ENCODE results near the gene FEZF1. TPM values are rescaled to one million over a fixed set of nuclear protein-coding genes. Genes with fewer than 3 reads are reported as not detected.

The FEZF1 gene
- total and polyA plus RNA-seq, 2 of the 4 experiments (the other 2 are of a cell fraction) = not detected

- Histone ChIP-seq H3K4me2 (ENCODE audit: low read depth, low read length) (no peak overlapping the region), H3K23ac (ENCODE audit: low read depth, low read length) (no peak overlapping the region), H3K9me3 (ENCODE audit: control insufficient read depth, insufficient read depth, low read length) (peaks cover 2% of the 10 kb centered on the region; the same call in 1 of the 2 replicates), H2AK9ac (replicated peaks; ENCODE audit: low read depth, low read length, poor library complexity) (no peak overlapping the region), H3K9ac (ENCODE audit: low read depth, low read length) (no peak overlapping the region), H4K91ac (ENCODE audit: insufficient read depth, low read depth, low read length) (no peak overlapping the region), H2BK15ac (ENCODE audit: low read depth, low read length) (no peak overlapping the region), H2AK5ac (ENCODE audit: low read depth, low read length) (no peak overlapping the region), H3K4ac (ENCODE audit: low read depth, low read length) (no peak overlapping the region), H2BK5ac (ENCODE audit: low read depth, low read length, poor library complexity, severe bottlenecking) (no peak overlapping the region), H2BK120ac (ENCODE audit: low read depth, low read length) (no peak overlapping the region), H4K20me1 (ENCODE audit: insufficient read depth, low read length) (no peaks in the 10 kb centered on the region), H3K56ac (ENCODE audit: extremely low read depth, insufficient read depth, low read length) (no peak overlapping the region), H3K36me3 (ENCODE audit: control insufficient read depth, insufficient read depth, low read length) (no peaks in the 10 kb centered on the region), H2BK20ac (ENCODE audit: low read depth, low read length) (no peak overlapping the region), H3K27ac (ENCODE audit: insufficient read depth, low read length) (no peak overlapping the region), H4K5ac (ENCODE audit: low read depth, low read length) (no peak overlapping the region), H2AFZ (replicated peaks; ENCODE audit: low read length, poor library complexity) (no peak overlapping the region), H3K79me1 (ENCODE audit: low read depth in 1 of 2, low read length in 2 of 2) (no peaks in the 10 kb centered on the region), H3K4me1 (ENCODE audit: control insufficient read depth, insufficient read depth, low read length) (no peaks in the 10 kb centered on the region), H3K4me3 (ENCODE audit: insufficient read depth, low read depth, low read length) (no peak overlapping the region), H3K9me1 (ENCODE audit: insufficient read depth, low read length) (no peaks in the 10 kb centered on the region), H3K18ac (ENCODE audit: low read depth, low read length) (no peak overlapping the region), H3K14ac (replicated peaks; ENCODE audit: low read depth, low read length) (no peak overlapping the region), H4K8ac (ENCODE audit: low read depth in 2 of 2, low read length in 2 of 2) (no peak overlapping the region), H3K27me3 (ENCODE audit: control insufficient read depth, insufficient read depth, low read length) (peaks cover 71% of the 10 kb centered on the region)
- in situ Hi-C loops (cut with MboI; ENCODE audit: low sequenced_read_pairs) (no loop called here), dilution Hi-C loops (cut with HindIII; ENCODE audit: low sequenced_read_pairs, unreplicated experiment) (no loop called here), intact Hi-C loops (cut with micrococcal nuclease) (no loop called here)
- DNase-seq (no peak), ATAC-seq (ENCODE audit: low read depth) (no peak)
- POLR2A ChIA-PET (ENCODE audit: unreplicated experiment) = no interaction called here
- CTCF ChIA-PET = no interaction called here
- no TSS peak for BruUV-seq (replicated peaks)
- 13% methylated on average over 9 of the region's 34 CpGs; no CpG with 5 or more reads in 1 of the 2 experiments for WGBS, 2 experiments (ENCODE audit: extremely low coverage in 2 of 2, insufficient read length in 1 of 2)
- TF ChIP-seq, protein P1, sequence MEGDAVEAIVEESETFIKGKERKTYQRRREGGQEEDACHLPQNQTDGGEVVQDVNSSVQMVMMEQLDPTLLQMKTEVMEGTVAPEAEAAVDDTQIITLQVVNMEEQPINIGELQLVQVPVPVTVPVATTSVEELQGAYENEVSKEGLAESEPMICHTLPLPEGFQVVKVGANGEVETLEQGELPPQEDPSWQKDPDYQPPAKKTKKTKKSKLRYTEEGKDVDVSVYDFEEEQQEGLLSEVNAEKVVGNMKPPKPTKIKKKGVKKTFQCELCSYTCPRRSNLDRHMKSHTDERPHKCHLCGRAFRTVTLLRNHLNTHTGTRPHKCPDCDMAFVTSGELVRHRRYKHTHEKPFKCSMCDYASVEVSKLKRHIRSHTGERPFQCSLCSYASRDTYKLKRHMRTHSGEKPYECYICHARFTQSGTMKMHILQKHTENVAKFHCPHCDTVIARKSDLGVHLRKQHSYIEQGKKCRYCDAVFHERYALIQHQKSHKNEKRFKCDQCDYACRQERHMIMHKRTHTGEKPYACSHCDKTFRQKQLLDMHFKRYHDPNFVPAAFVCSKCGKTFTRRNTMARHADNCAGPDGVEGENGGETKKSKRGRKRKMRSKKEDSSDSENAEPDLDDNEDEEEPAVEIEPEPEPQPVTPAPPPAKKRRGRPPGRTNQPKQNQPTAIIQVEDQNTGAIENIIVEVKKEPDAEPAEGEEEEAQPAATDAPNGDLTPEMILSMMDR (conservative IDR thresholded peaks at IDR 0.05; ENCODE audit: low read depth, low read length) = no peak
- TF ChIP-seq NFE2L2 (IDR thresholded peaks at IDR 0.05; ENCODE audit: low read depth, low read length) (no peak), CHD1 (IDR thresholded peaks at IDR 0.05; ENCODE audit: low read depth, low read length) (no peak), FOS (IDR thresholded peaks at IDR 0.05; ENCODE audit: low read depth, low read length) (no peak), RAD21 (IDR thresholded peaks at IDR 0.05; ENCODE audit: low read length) (no peak), RCOR1 (IDR thresholded peaks at IDR 0.05; ENCODE audit: insufficient replicate concordance, low read length) (no peak), RFX5 (IDR thresholded peaks at IDR 0.05; ENCODE audit: low read depth, low read length) (no peak), BHLHE40 (IDR thresholded peaks at IDR 0.05; ENCODE audit: low read depth, low read length) (no peak), MXI1 (IDR thresholded peaks at IDR 0.05; ENCODE audit: borderline replicate concordance, low read depth, low read length) (no peak), SMC3 (IDR thresholded peaks at IDR 0.05; ENCODE audit: low read depth, low read length) (no peak), CEBPB (IDR thresholded peaks at IDR 0.05; ENCODE audit: low read depth, low read length) (no peak), POLR2A (IDR thresholded peaks at IDR 0.05; ENCODE audit: low read depth, low read length) (no peak)
- TF ChIP-seq, protein P2, sequence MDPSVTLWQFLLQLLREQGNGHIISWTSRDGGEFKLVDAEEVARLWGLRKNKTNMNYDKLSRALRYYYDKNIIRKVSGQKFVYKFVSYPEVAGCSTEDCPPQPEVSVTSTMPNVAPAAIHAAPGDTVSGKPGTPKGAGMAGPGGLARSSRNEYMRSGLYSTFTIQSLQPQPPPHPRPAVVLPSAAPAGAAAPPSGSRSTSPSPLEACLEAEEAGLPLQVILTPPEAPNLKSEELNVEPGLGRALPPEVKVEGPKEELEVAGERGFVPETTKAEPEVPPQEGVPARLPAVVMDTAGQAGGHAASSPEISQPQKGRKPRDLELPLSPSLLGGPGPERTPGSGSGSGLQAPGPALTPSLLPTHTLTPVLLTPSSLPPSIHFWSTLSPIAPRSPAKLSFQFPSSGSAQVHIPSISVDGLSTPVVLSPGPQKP (IDR thresholded peaks at IDR 0.05; ENCODE audit: borderline replicate concordance, low read depth, low read length) = no peak
Measured at GRCh38 chr7:122311734-122312450, 7.3 kb upstream of the FEZF1 start.

Measured in IMR-90 (cell line).